NCI-H146 treated with DMSO at 0.1 percent for 48 hours (cell line): Measurements from ENCODE around the gene DDX52.
"Not testable (repeated sequence)": the region's sequence is repeated elsewhere in the genome, so short reads cannot be mapped to it uniquely, and the experiment has no call there.

Experiments
- DNase-seq: peaks from one replicate; lab custom pipeline; 2025; ENCODE audit not compliant: unreplicated experiment; lab: John Stamatoyannopoulos, UW

The DDX52 gene

DNA sequence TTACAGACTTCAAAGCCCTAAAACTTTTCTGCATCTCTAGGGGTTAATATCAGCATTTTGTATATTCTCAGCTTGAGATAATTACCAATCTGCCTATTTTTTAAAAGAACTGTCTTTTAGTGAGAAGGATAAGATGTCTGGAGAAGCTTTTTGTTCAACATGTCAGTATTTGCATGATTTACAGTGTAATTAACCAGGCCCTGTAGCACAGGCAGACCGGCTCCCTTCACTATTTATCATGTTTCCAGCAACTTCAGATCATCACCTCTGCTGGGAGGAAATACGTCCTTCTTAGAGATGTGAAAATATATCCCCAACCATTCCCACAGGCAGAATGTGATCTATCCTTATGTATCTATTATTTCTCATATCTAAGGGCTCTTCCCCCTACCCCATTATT lies 8.6 kb upstream of the DDX52 start:
- DNase-seq: no peak

- DNase-seq: peak; percentile 15
Measured at GRCh38 chr17:37650419-37651003, 7.3 kb upstream of the DDX52 start.

DNA sequence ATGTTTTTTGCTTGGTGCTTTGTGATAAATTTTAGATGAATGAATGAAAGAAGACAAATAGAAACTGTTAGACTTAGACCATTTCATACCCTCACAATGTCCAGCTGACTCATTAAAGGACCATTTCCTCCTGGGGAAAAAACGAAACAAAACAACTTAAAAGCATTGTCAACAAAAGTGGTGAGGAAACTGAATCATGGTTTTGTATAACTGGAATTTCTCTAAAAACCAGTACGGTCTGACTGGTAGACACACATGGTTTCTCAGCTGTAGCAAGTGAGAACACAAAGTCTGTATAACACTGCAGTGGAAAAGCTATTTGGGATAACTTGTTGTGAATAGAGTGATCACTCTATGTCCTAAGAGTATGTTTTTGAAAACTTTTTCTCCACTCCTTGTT lies 5.3 kb upstream of the DDX52 start:
- DNase-seq: no peak

GRCh38 chr17:37647856-37648255 lies 4.6 kb upstream of the DDX52 start:
- no peak for DNase-seq

DNA sequence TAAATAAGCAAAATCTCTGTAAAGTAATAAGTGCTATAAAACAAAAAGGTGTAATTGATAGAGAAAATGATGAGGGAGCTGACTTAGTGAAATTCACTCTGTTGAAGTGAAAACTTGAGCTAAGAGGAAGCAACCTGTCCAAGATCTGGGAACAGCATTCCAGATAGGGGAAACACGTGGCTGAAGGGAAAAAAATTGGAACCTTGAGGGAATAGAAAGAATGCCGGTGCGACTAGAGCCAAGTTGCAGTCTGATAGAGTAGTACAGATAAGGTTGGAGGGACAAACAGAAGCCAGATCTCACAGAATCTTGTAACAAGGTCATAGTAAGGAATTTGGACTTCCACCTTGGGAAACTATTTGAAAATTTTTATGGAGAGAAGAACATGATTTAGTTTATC lies 623 bp upstream of the DDX52 start:
- no peak for DNase-seq

DNA sequence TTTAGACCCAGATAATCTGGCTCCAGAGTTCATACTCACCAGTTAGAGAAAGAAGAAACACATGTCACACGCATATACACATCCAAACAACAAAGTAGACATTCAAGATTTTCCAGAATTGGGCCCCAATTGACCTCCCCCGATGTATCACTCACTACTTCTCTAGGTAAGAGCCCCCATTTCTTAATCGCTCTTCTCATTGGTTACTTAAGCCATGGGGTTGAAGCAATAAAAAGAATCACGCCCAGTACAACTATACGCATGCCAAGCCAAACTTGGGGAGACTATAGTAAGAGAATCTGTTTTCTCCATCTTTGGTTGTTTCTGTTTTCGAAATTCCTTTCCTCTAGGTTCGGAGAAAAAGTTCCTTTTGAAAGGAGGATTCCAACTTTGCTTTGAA lies 565 bp downstream of the DDX52 start:
- no peak for DNase-seq

GRCh38 chr17:37640015-37640414 lies 3.2 kb downstream of the DDX52 start:
- no peak for DNase-seq

DNA sequence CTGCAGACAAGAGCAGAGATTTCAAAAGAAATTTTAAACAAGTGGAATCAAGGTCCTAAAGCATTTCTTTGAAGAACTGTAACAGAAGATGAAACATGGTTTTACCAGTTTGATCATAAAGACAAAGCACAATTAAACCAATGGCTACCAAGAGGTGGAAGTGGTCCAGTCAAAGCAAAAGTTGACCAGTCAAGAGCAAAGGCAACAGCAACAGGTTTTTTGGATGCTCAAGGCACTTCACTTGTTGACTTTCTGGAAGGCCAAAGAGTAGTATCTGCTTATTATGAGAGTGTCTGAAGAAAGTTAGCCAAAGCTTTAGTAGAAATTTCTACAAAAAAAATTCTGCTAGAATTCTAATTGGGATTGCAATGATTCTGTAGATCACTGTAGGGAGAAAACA lies 5.3 kb downstream of the DDX52 start:
- no peak for DNase-seq

GRCh38 chr17:37616430-37616829 lies 26.8 kb downstream of the DDX52 start:
- DNase-seq: not testable (repeated sequence)

- DNase-seq: no peak
Measured at GRCh38 chr17:37614823-37615222, 28.4 kb downstream of the DDX52 start.

GRCh38 chr17:37614391-37614790 lies 28.9 kb downstream of the DDX52 start:
- no peak for DNase-seq

DNA sequence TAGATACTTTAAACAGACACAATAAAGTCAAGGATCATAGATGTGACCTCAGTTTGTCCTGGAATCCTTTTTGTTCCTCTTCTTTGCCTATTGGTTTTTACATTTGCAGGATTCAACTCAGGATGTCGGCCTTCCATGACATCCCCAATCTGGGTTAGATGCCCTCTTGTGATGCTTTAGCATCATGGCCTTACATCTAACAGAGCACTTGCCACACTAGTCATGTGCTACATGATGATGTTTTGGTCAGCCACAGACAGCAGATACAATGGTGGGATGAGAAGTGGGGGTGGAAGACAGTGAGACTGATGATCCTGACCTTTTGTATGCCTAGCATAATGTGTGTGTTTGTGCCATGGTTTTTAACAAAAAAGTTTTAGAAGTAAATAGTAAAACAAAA lies 32.3 kb downstream of the DDX52 start:
- no peak for DNase-seq

DNA sequence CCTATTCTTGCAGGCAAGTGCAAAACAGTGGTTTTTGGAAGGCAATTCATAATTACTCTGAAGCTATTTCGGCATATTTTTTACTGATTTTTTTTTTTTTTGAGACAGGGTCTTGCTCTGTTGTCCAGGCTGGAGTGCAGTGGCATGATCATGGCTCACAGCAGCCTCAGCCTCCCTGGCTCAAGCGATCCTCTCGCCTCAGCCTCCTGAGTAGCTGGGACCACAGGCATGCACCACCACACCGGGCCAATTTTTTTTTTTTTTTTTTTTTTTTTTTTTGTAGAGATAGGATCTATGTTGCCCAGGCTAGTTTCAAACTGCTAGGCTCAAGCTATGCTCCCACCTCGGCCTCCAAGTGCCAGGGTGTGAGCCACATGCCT lies 33.2 kb downstream of the DDX52 start:
- not testable (repeated sequence) for DNase-seq

- peak; percentile 91 for DNase-seq
Measured at GRCh38 chr17:37609170-37610040, 33.8 kb downstream of the DDX52 start, which contains the start of gene SYNRG. TSS of gene SYNRG (minus strand) at chr17:37609418. CDS start at chr17:37609355, 63 bp downstream.

DNA sequence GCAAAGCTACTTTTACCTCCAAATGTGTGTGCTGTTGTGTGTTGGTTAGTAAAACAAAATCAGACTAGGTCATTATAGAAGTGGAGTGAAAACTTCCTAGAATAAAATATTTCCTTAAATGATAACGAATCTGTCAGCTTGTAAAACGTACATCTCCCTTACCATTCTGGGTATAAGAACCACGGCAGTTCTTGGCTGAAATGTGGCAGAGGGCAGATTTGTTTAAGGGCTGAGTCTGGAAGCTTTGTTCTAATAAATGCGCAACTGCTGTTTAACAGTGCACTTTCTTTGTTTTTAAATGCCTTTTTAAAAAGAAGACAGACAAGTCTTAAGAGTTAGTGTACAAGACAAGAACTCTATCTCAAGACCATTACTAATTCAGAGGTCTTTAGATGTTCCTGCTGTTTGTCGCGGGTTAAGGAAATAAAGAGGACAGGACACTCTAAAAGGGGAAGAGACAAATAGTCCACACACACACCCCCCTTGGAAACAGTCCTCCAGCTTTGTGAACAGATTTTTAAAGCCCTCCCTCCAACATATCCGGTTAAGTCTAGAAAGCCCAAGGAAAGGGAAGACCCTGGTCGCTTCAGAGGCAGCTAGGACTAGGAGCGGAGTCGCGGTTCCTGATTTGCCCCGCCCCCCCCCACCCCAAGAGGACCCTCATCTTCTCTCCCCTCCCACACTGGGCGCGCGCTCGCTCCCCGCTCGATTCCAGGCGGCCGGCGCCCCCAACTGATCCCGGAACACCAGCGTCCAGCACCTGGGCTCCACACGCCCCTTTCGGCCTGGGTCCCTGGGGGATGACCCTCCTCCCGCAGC lies 34.7 kb downstream of the DDX52 start:
- DNase-seq: peak; percentile 47

DNA sequence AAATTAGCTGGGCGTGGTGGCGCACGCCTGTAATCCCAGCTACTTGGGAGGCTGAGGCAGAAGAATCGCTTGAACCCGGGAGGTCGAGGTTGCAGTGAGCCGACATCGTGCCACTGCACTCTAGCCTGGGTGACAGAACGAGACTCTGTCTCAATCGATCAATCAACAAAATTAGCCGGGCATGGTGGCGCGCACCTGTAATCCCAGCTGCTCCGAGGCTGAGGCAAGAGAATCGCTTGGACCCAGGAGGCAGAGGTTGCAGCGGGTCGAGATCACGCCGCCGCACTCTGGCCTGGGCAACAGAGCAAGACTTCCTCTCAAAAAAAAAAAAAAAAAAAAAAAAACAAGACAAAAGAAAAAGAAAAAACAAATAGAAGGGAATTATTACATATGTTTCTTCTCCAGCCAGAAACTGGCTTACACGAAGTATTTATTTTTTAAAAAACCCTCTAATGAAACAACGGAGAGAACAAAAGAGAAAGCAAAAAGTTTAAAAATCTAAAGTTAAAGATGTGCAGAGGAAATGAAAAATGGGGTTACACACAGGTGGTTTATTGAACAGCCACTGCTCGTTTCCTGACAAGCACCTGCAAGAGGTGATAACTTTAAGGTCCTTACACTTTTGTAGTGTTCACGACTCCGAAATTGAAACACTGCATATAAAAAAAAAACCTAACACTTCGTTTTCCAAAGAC lies 35.5 kb downstream of the DDX52 start:
- DNase-seq: no peak

GRCh38 chr17:37605813-37606505 lies 37.3 kb downstream of the DDX52 start:
- no peak for DNase-seq

DNA sequence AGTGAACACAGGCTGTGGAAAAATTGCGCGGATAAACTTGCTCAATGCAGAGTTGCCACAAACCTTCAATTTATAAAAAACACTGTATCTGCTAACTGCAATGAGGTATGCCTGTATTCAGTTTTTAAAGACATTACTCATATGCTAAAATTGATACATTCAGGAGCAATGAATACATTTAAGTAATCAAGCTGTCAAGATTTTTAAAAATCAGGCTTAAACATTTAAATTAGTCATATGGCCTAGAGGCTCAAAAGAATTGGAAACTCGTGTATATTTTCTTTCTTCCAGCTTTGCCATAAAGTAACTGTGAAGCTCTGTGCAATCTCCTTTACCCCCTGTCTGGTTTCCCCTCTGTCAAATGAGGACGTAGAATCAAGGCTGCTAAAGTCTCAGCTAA lies 38.2 kb downstream of the DDX52 start:
- DNase-seq: no peak

GRCh38 chr17:37604556-37604955 lies 38.7 kb downstream of the DDX52 start:
- no peak for DNase-seq

DNA sequence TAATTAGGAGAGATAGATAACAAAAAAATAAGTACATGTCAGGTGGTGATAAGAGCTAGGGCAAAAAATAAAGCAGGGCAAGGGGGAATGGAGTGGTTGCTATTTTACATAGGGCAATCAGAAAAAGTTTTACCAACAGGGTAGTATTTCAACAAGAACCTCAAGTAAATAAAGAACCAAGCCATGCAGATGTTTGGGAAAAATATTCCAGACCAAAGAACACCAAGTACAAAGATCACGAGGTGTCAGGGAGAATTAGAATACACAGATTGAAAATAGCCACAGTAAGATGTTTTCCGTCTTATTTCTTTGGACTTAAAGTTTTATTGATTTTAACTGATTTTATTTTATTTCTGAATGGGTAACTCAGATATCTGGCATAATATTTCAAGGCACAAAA lies 45.1 kb downstream of the DDX52 start:
- no peak for DNase-seq

- DNase-seq: no peak
Measured at GRCh38 chr17:37592291-37592690, 51.0 kb downstream of the DDX52 start.
